Measurements from ENCODE around the gene RPRD1B. TPM values are rescaled to one million over a fixed set of nuclear protein-coding genes. Genes with fewer than 3 reads are reported as not detected.

RPRD1B gene
- total RNA-seq, 1 donor from 2014 or later, result 29.2 TPM

- H3K36me3 Mint-ChIP-seq (ENCODE audit: unreplicated experiment), result no peaks in the 10 kb centered on the region
- peaks cover 1% of the 10 kb centered on the region for H3K27me3 Mint-ChIP-seq (ENCODE audit: unreplicated experiment)
- TF ChIP-seq CTCF (IDR thresholded peaks at IDR 0.05; ENCODE audit: partially characterized antibody, unreplicated experiment), result no peak
- H3K4me1 Mint-ChIP-seq (ENCODE audit: low read depth, unreplicated experiment), result peaks cover 7% of the 10 kb centered on the region
- H3K27ac Mint-ChIP-seq (ENCODE audit: unreplicated experiment), result no peak overlapping the region
- H3K9me3 Mint-ChIP-seq (ENCODE audit: unreplicated experiment), result peaks cover 1% of the 10 kb centered on the region
- DNase-seq, result no peak
- H3K4me3 Mint-ChIP-seq (ENCODE audit: unreplicated experiment), result no peak overlapping the region
Measured at GRCh38 chr20:38131588-38132121, 98.1 kb downstream of the RPRD1B start.

GRCh38 chr20:38132156-38132909 lies 98.8 kb downstream of the RPRD1B start:
- H3K36me3 Mint-ChIP-seq (ENCODE audit: unreplicated experiment), result no peaks in the 10 kb centered on the region
- no peak overlapping the region for H3K4me3 Mint-ChIP-seq (ENCODE audit: unreplicated experiment)
- H3K4me1 Mint-ChIP-seq (ENCODE audit: low read depth, unreplicated experiment), result peaks cover 5% of the 10 kb centered on the region
- peaks cover 1% of the 10 kb centered on the region for H3K27me3 Mint-ChIP-seq (ENCODE audit: unreplicated experiment)
- peaks cover 1% of the 10 kb centered on the region for H3K9me3 Mint-ChIP-seq (ENCODE audit: unreplicated experiment)
- no peak for TF ChIP-seq CTCF (IDR thresholded peaks at IDR 0.05; ENCODE audit: partially characterized antibody, unreplicated experiment)
- H3K27ac Mint-ChIP-seq (ENCODE audit: unreplicated experiment), result no peak overlapping the region
- no peak for DNase-seq

- Mint-ChIP-seq H3K4me1 (ENCODE audit: low read depth, unreplicated experiment) (peaks cover 5% of the 10 kb centered on the region), H3K36me3 (ENCODE audit: unreplicated experiment) (no peaks in the 10 kb centered on the region), H3K4me3 (ENCODE audit: unreplicated experiment) (no peak overlapping the region), H3K27me3 (ENCODE audit: unreplicated experiment) (no peaks in the 10 kb centered on the region), H3K9me3 (ENCODE audit: unreplicated experiment) (peaks cover 1% of the 10 kb centered on the region), H3K27ac (ENCODE audit: unreplicated experiment) (no peak overlapping the region)
- TF ChIP-seq CTCF (IDR thresholded peaks at IDR 0.05; ENCODE audit: partially characterized antibody, unreplicated experiment), result no peak
- no peak for DNase-seq
Measured at GRCh38 chr20:38132910-38133501, 99.5 kb downstream of the RPRD1B start.

GRCh38 chr20:38133680-38134426 lies 100.3 kb downstream of the RPRD1B start:
- Mint-ChIP-seq H3K27ac (ENCODE audit: unreplicated experiment) (no peak overlapping the region), H3K36me3 (ENCODE audit: unreplicated experiment) (no peaks in the 10 kb centered on the region), H3K27me3 (ENCODE audit: unreplicated experiment) (no peaks in the 10 kb centered on the region), H3K9me3 (ENCODE audit: unreplicated experiment) (peaks cover 1% of the 10 kb centered on the region), H3K4me3 (ENCODE audit: unreplicated experiment) (no peak overlapping the region), H3K4me1 (ENCODE audit: low read depth, unreplicated experiment) (peaks cover 5% of the 10 kb centered on the region)
- no peak for DNase-seq
- no peak for TF ChIP-seq CTCF (IDR thresholded peaks at IDR 0.05; ENCODE audit: partially characterized antibody, unreplicated experiment)
